22Rv1 (cell line): Measurements from ENCODE around the gene ADORA1.

Experiments used
- CTCF ChIP-seq: fragments of 450-650 bp; IDR thresholded peaks from 2 replicates; pipeline ENCODE4 v1.5.1; 2017; ENCODE audit warnings: mild to moderate bottlenecking
- ZFX ChIP-seq: fragments of 450-650 bp; IDR thresholded peaks from 2 replicates; pipeline ENCODE4 v1.6.1; 2017; ENCODE audit warnings: antibody characterized with exemption, borderline replicate concordance

- TF ChIP-seq CTCF (no peak), ZFX (no peak)
These were observed 82.8 kb downstream of the ADORA1 start for GRCh38 chr1:203210350-203210749.
